ENCODE results near the gene GPR15. TPM values are rescaled to one million over a fixed set of nuclear protein-coding genes. Genes with fewer than 3 reads are reported as not detected.

The GPR15 gene
- total RNA-seq = not detected
- long read RNA-seq = 0 reads

- intact Hi-C loops (cut with DNase I) = no loop called here
- ATAC-seq = no peak
Observed at GRCh38 chr3:98531622-98532274, at the start of gene GPR15. TSS of gene GPR15 (plus strand) at chr3:98531978. CDS start at chr3:98532034, 56 bp downstream.

GRCh38 chr3:98482717-98483482 is 48.9 kb upstream of the GPR15 start:
- no peak for ATAC-seq

More at GRCh38 chr3:98531622-98532274, at the start of gene GPR15:
- no peak for DNase-seq (ENCODE audit: missing footprints)

GRCh38 chr3:98483626-98484025 is 48.2 kb upstream of the GPR15 start:
- no peak for DNase-seq (ENCODE audit: missing footprints)
- intact Hi-C loops (cut with DNase I) = no loop called here
- no peak for ATAC-seq

More at GRCh38 chr3:98482717-98483482, 48.9 kb upstream of the GPR15 start:
- DNase-seq (ENCODE audit: missing footprints) = no peak
- intact Hi-C loops (cut with DNase I) = no loop called here

- intact Hi-C loops (cut with DNase I) = no loop called here
- ATAC-seq (no peak), DNase-seq (ENCODE audit: missing footprints) (no peak)
Observed at GRCh38 chr3:98497381-98497780, 34.4 kb upstream of the GPR15 start, which contains the start of gene OR5K2. TSS of gene OR5K2 (plus strand) at chr3:98497681. CDS start at chr3:98497681, 0 bp downstream.

GRCh38 chr3:98500019-98500418 is 31.8 kb upstream of the GPR15 start:
- no peak for ATAC-seq
- DNase-seq (ENCODE audit: missing footprints) = no peak
- intact Hi-C loops (cut with DNase I) = no loop called here

- intact Hi-C loops (cut with DNase I) = no loop called here
- DNase-seq (ENCODE audit: missing footprints) (no peak), ATAC-seq (no peak)
Observed at GRCh38 chr3:98501270-98501669, 30.5 kb upstream of the GPR15 start.

- ATAC-seq (no peak), DNase-seq (ENCODE audit: missing footprints) (no peak)
- intact Hi-C loops (cut with DNase I) = no loop called here
Observed at GRCh38 chr3:98501863-98502576, 29.8 kb upstream of the GPR15 start.

- no peak for ATAC-seq
- no peak for DNase-seq (ENCODE audit: missing footprints)
- intact Hi-C loops (cut with DNase I) = no loop called here
Observed at GRCh38 chr3:98504539-98504938, 27.2 kb upstream of the GPR15 start.

- intact Hi-C loops (cut with DNase I) = no loop called here
- ATAC-seq (no peak), DNase-seq (ENCODE audit: missing footprints) (no peak)
Observed at GRCh38 chr3:98508582-98508981, 23.2 kb upstream of the GPR15 start.

GRCh38 chr3:98512576-98512975 is 19.2 kb upstream of the GPR15 start:
- intact Hi-C loops (cut with DNase I) = no loop called here
- no peak for ATAC-seq
- DNase-seq (ENCODE audit: missing footprints) = no peak

- no peak for ATAC-seq
- intact Hi-C loops (cut with DNase I) = no loop called here
- no peak for DNase-seq (ENCODE audit: missing footprints)
Observed at GRCh38 chr3:98513091-98513511, 18.7 kb upstream of the GPR15 start.

- intact Hi-C loops (cut with DNase I) = no loop called here
- ATAC-seq (no peak), DNase-seq (ENCODE audit: missing footprints) (no peak)
Observed at GRCh38 chr3:98513736-98514135, 18.0 kb upstream of the GPR15 start.

GRCh38 chr3:98514948-98515347 is 16.8 kb upstream of the GPR15 start:
- no peak for ATAC-seq
- no peak for DNase-seq (ENCODE audit: missing footprints)
- intact Hi-C loops (cut with DNase I) = no loop called here

GRCh38 chr3:98518816-98519215 is 13.0 kb upstream of the GPR15 start:
- intact Hi-C loops (cut with DNase I) = no loop called here

GRCh38 chr3:98519351-98519750 is 12.4 kb upstream of the GPR15 start:
- DNase-seq (ENCODE audit: missing footprints) = no peak
- intact Hi-C loops (cut with DNase I) = no loop called here
- ATAC-seq = no peak

More at GRCh38 chr3:98518816-98519215, 13.0 kb upstream of the GPR15 start:
- DNase-seq (ENCODE audit: missing footprints) (no peak), ATAC-seq (no peak)

GRCh38 chr3:98521897-98522543 is 9.8 kb upstream of the GPR15 start:
- ATAC-seq = peak; percentile 42
- peak; percentile 72 for DNase-seq (ENCODE audit: missing footprints)
- intact Hi-C loops (cut with DNase I) = loop anchor here (2.0 kb wide), 2 partner anchors 71 to 379 kb away; partner anchors contain the start of genes CPOX and DCBLD2

GRCh38 chr3:98522544-98523281 is 9.1 kb upstream of the GPR15 start, which contains the start of gene CLDND1:
TSS of gene CLDND1 (minus strand) at chr3:98522902. CDS start at chr3:98521424, 1,478 bp downstream.
- peak; percentile 100 for ATAC-seq
- peak; percentile 99 for DNase-seq (ENCODE audit: missing footprints)
- intact Hi-C loops (cut with DNase I) = loop anchor here (2.0 kb wide), 2 partner anchors 70 to 378 kb away; partner anchors contain the start of genes CPOX and DCBLD2

GRCh38 chr3:98525494-98525893 is 6.3 kb upstream of the GPR15 start:
- intact Hi-C loops (cut with DNase I) = no loop called here
- no peak for ATAC-seq
- DNase-seq (ENCODE audit: missing footprints) = no peak
